ENCODE results near the gene RETREG2.

Gene RETREG2

GRCh38 chr2:219177552-219178376, at the start of gene RETREG2:
Gene RETREG2 (plus strand): TSS chr2:219178275. CDS start chr2:219178353, 78 bp downstream.
- DNase-seq = peak; percentile 94

- DNase-seq = no peak
Observed at GRCh38 chr2:219128396-219128795, 49.7 kb upstream of the RETREG2 start.

- no peak for DNase-seq
Observed at GRCh38 chr2:219129589-219129988, 48.5 kb upstream of the RETREG2 start.

GRCh38 chr2:219131327-219131726, 46.7 kb upstream of the RETREG2 start:
- DNase-seq = no peak

GRCh38 chr2:219131744-219132143, 46.3 kb upstream of the RETREG2 start:
- no peak for DNase-seq

GRCh38 chr2:219133976-219134375, 44.1 kb upstream of the RETREG2 start:
- DNase-seq = no peak

GRCh38 chr2:219140722-219141121, 37.4 kb upstream of the RETREG2 start:
- no peak for DNase-seq

- DNase-seq = no peak
Observed at GRCh38 chr2:219142329-219142728, 35.7 kb upstream of the RETREG2 start.

- DNase-seq = no peak
Observed at GRCh38 chr2:219149667-219150066, 28.4 kb upstream of the RETREG2 start.

GRCh38 chr2:219155054-219155644, 22.9 kb upstream of the RETREG2 start:
- peak; percentile 57 for DNase-seq

GRCh38 chr2:219157396-219157795, 20.7 kb upstream of the RETREG2 start:
- no peak for DNase-seq

GRCh38 chr2:219158025-219158424, 20.1 kb upstream of the RETREG2 start:
- no peak for DNase-seq

- DNase-seq = no peak
Observed at GRCh38 chr2:219158586-219158985, 19.5 kb upstream of the RETREG2 start.

GRCh38 chr2:219159771-219160185, 18.3 kb upstream of the RETREG2 start:
- DNase-seq = no peak

GRCh38 chr2:219160186-219161017, 17.7 kb upstream of the RETREG2 start, which contains the start of gene NHEJ1:
Gene NHEJ1 (minus strand): TSS chr2:219160815. CDS start chr2:219158362, 2,453 bp downstream.
- DNase-seq = peak; percentile 99

GRCh38 chr2:219161097-219161496, 17.0 kb upstream of the RETREG2 start:
- no peak for DNase-seq

- DNase-seq = no peak
Observed at GRCh38 chr2:219163156-219163555, 14.9 kb upstream of the RETREG2 start.

- DNase-seq = no peak
Observed at GRCh38 chr2:219165058-219165911, 12.8 kb upstream of the RETREG2 start.

GRCh38 chr2:219167997-219168396, 10.1 kb upstream of the RETREG2 start:
- DNase-seq = no peak

GRCh38 chr2:219168526-219168925, 9.5 kb upstream of the RETREG2 start:
- no peak for DNase-seq

GRCh38 chr2:219168932-219169331, 9.1 kb upstream of the RETREG2 start:
- no peak for DNase-seq

GRCh38 chr2:219169930-219170654, 8.0 kb upstream of the RETREG2 start, which contains the start of gene SLC23A3:
Gene SLC23A3 (minus strand): TSS chr2:219170029. CDS start chr2:219169984, 45 bp downstream.
- no peak for DNase-seq
